Measurements from ENCODE around the gene ASTN2.

The ASTN2 gene

GRCh38 chr9:116966199-116966598 is 448.7 kb downstream of the ASTN2 start:
- Histone ChIP-seq H3K36me3 (ENCODE audit: control insufficient read depth in 1 of 2, insufficient read depth in 2 of 2, low read length in 2 of 2) (no peaks in the 10 kb centered on the region), H3K9me3 (ENCODE audit: control insufficient read depth in 1 of 2, low read length in 2 of 2) (no peaks in the 10 kb centered on the region), H3K4me1 (ENCODE audit: control insufficient read depth in 1 of 2, insufficient read depth in 2 of 2, low read length in 2 of 2) (no peaks in the 10 kb centered on the region), H3K27ac (ENCODE audit: low read length) (no peak overlapping the region), H3K4me3 (ENCODE audit: low read depth in 1 of 2, low read length in 2 of 2) (no peak overlapping the region), H3K27me3 (ENCODE audit: low read depth, low read length) (no peaks in the 10 kb centered on the region)

- H3K27ac ChIP-seq (ENCODE audit: low read length), result no peak overlapping the region
- H3K36me3 ChIP-seq (ENCODE audit: control insufficient read depth in 1 of 2, insufficient read depth in 2 of 2, low read length in 2 of 2), result no peaks in the 10 kb centered on the region
- H3K4me3 ChIP-seq (ENCODE audit: low read depth in 1 of 2, low read length in 2 of 2), result no peak overlapping the region
- H3K27me3 ChIP-seq (ENCODE audit: low read depth, low read length), result no peaks in the 10 kb centered on the region
- H3K9me3 ChIP-seq (ENCODE audit: control insufficient read depth in 1 of 2, low read length in 2 of 2), result no peaks in the 10 kb centered on the region
- H3K4me1 ChIP-seq (ENCODE audit: control insufficient read depth in 1 of 2, insufficient read depth in 2 of 2, low read length in 2 of 2), result no peaks in the 10 kb centered on the region
Measured at GRCh38 chr9:116964258-116964657, 450.6 kb downstream of the ASTN2 start.

- H3K4me3 ChIP-seq (ENCODE audit: low read depth in 1 of 2, low read length in 2 of 2), result no peak overlapping the region
- H3K36me3 ChIP-seq (ENCODE audit: control insufficient read depth in 1 of 2, insufficient read depth in 2 of 2, low read length in 2 of 2), result no peaks in the 10 kb centered on the region
- H3K9me3 ChIP-seq (ENCODE audit: control insufficient read depth in 1 of 2, low read length in 2 of 2), result no peaks in the 10 kb centered on the region
- H3K27ac ChIP-seq (ENCODE audit: low read length), result no peak overlapping the region
- no peaks in the 10 kb centered on the region for H3K27me3 ChIP-seq (ENCODE audit: low read depth, low read length)
- H3K4me1 ChIP-seq (ENCODE audit: control insufficient read depth in 1 of 2, insufficient read depth in 2 of 2, low read length in 2 of 2), result no peaks in the 10 kb centered on the region
Measured at GRCh38 chr9:116959809-116960208, 455.0 kb downstream of the ASTN2 start.

GRCh38 chr9:116958881-116959280 is 456.0 kb downstream of the ASTN2 start:
- no peaks in the 10 kb centered on the region for H3K27me3 ChIP-seq (ENCODE audit: low read depth, low read length)
- no peak overlapping the region for H3K27ac ChIP-seq (ENCODE audit: low read length)
- H3K4me1 ChIP-seq (ENCODE audit: control insufficient read depth in 1 of 2, insufficient read depth in 2 of 2, low read length in 2 of 2), result no peaks in the 10 kb centered on the region
- no peaks in the 10 kb centered on the region for H3K36me3 ChIP-seq (ENCODE audit: control insufficient read depth in 1 of 2, insufficient read depth in 2 of 2, low read length in 2 of 2)
- no peaks in the 10 kb centered on the region for H3K9me3 ChIP-seq (ENCODE audit: control insufficient read depth in 1 of 2, low read length in 2 of 2)
- no peak overlapping the region for H3K4me3 ChIP-seq (ENCODE audit: low read depth in 1 of 2, low read length in 2 of 2)

- Histone ChIP-seq H3K27me3 (ENCODE audit: low read depth, low read length) (no peaks in the 10 kb centered on the region), H3K4me1 (ENCODE audit: control insufficient read depth in 1 of 2, insufficient read depth in 2 of 2, low read length in 2 of 2) (no peaks in the 10 kb centered on the region), H3K9me3 (ENCODE audit: control insufficient read depth in 1 of 2, low read length in 2 of 2) (no peaks in the 10 kb centered on the region), H3K4me3 (ENCODE audit: low read depth in 1 of 2, low read length in 2 of 2) (no peak overlapping the region), H3K36me3 (ENCODE audit: control insufficient read depth in 1 of 2, insufficient read depth in 2 of 2, low read length in 2 of 2) (no peaks in the 10 kb centered on the region), H3K27ac (ENCODE audit: low read length) (no peak overlapping the region)
Measured at GRCh38 chr9:116954731-116955130, 460.1 kb downstream of the ASTN2 start.

- no peaks in the 10 kb centered on the region for H3K27me3 ChIP-seq (ENCODE audit: low read depth, low read length)
- no peaks in the 10 kb centered on the region for H3K4me1 ChIP-seq (ENCODE audit: control insufficient read depth in 1 of 2, insufficient read depth in 2 of 2, low read length in 2 of 2)
- no peaks in the 10 kb centered on the region for H3K36me3 ChIP-seq (ENCODE audit: control insufficient read depth in 1 of 2, insufficient read depth in 2 of 2, low read length in 2 of 2)
- no peaks in the 10 kb centered on the region for H3K9me3 ChIP-seq (ENCODE audit: control insufficient read depth in 1 of 2, low read length in 2 of 2)
- no peak overlapping the region for H3K4me3 ChIP-seq (ENCODE audit: low read depth in 1 of 2, low read length in 2 of 2)
- H3K27ac ChIP-seq (ENCODE audit: low read length), result no peak overlapping the region
Measured at GRCh38 chr9:116953271-116953670, 461.6 kb downstream of the ASTN2 start.

- Histone ChIP-seq H3K9me3 (ENCODE audit: control insufficient read depth in 1 of 2, low read length in 2 of 2) (no peaks in the 10 kb centered on the region), H3K4me1 (ENCODE audit: control insufficient read depth in 1 of 2, insufficient read depth in 2 of 2, low read length in 2 of 2) (no peaks in the 10 kb centered on the region), H3K27me3 (ENCODE audit: low read depth, low read length) (no peaks in the 10 kb centered on the region), H3K4me3 (ENCODE audit: low read depth in 1 of 2, low read length in 2 of 2) (no peak overlapping the region), H3K27ac (ENCODE audit: low read length) (no peak overlapping the region), H3K36me3 (ENCODE audit: control insufficient read depth in 1 of 2, insufficient read depth in 2 of 2, low read length in 2 of 2) (no peaks in the 10 kb centered on the region)
Measured at GRCh38 chr9:116952436-116952810, 462.4 kb downstream of the ASTN2 start.

GRCh38 chr9:116951588-116952435 is 463.0 kb downstream of the ASTN2 start:
- H3K36me3 ChIP-seq (ENCODE audit: control insufficient read depth in 1 of 2, insufficient read depth in 2 of 2, low read length in 2 of 2), result no peaks in the 10 kb centered on the region
- no peak overlapping the region for H3K27ac ChIP-seq (ENCODE audit: low read length)
- no peak overlapping the region for H3K4me3 ChIP-seq (ENCODE audit: low read depth in 1 of 2, low read length in 2 of 2)
- H3K9me3 ChIP-seq (ENCODE audit: control insufficient read depth in 1 of 2, low read length in 2 of 2), result no peaks in the 10 kb centered on the region
- H3K4me1 ChIP-seq (ENCODE audit: control insufficient read depth in 1 of 2, insufficient read depth in 2 of 2, low read length in 2 of 2), result no peaks in the 10 kb centered on the region
- no peaks in the 10 kb centered on the region for H3K27me3 ChIP-seq (ENCODE audit: low read depth, low read length)

- Histone ChIP-seq H3K4me3 (ENCODE audit: low read depth in 1 of 2, low read length in 2 of 2) (no peak overlapping the region), H3K36me3 (ENCODE audit: control insufficient read depth in 1 of 2, insufficient read depth in 2 of 2, low read length in 2 of 2) (no peaks in the 10 kb centered on the region), H3K4me1 (ENCODE audit: control insufficient read depth in 1 of 2, insufficient read depth in 2 of 2, low read length in 2 of 2) (no peaks in the 10 kb centered on the region), H3K9me3 (ENCODE audit: control insufficient read depth in 1 of 2, low read length in 2 of 2) (no peaks in the 10 kb centered on the region), H3K27ac (ENCODE audit: low read length) (no peak overlapping the region), H3K27me3 (ENCODE audit: low read depth, low read length) (no peaks in the 10 kb centered on the region)
Measured at GRCh38 chr9:116945817-116946216, 469.0 kb downstream of the ASTN2 start.

- no peaks in the 10 kb centered on the region for H3K36me3 ChIP-seq (ENCODE audit: control insufficient read depth in 1 of 2, insufficient read depth in 2 of 2, low read length in 2 of 2)
- no peak overlapping the region for H3K27ac ChIP-seq (ENCODE audit: low read length)
- H3K4me3 ChIP-seq (ENCODE audit: low read depth in 1 of 2, low read length in 2 of 2), result no peak overlapping the region
Measured at GRCh38 chr9:116944714-116945534, 469.9 kb downstream of the ASTN2 start.

GRCh38 chr9:116943970-116944369 is 470.9 kb downstream of the ASTN2 start:
- Histone ChIP-seq H3K27ac (ENCODE audit: low read length) (no peak overlapping the region), H3K27me3 (ENCODE audit: low read depth, low read length) (no peaks in the 10 kb centered on the region), H3K36me3 (ENCODE audit: control insufficient read depth in 1 of 2, insufficient read depth in 2 of 2, low read length in 2 of 2) (no peaks in the 10 kb centered on the region), H3K4me3 (ENCODE audit: low read depth in 1 of 2, low read length in 2 of 2) (no peak overlapping the region), H3K9me3 (ENCODE audit: control insufficient read depth in 1 of 2, low read length in 2 of 2) (no peaks in the 10 kb centered on the region), H3K4me1 (ENCODE audit: control insufficient read depth in 1 of 2, insufficient read depth in 2 of 2, low read length in 2 of 2) (no peaks in the 10 kb centered on the region)

More at GRCh38 chr9:116944714-116945534, 469.9 kb downstream of the ASTN2 start:
- Histone ChIP-seq H3K9me3 (ENCODE audit: control insufficient read depth in 1 of 2, low read length in 2 of 2) (no peaks in the 10 kb centered on the region), H3K4me1 (ENCODE audit: control insufficient read depth in 1 of 2, insufficient read depth in 2 of 2, low read length in 2 of 2) (no peaks in the 10 kb centered on the region), H3K27me3 (ENCODE audit: low read depth, low read length) (no peaks in the 10 kb centered on the region)
